HG02623 (cell line): ENCODE measurements around the gene RPTOR.

Experiments
- ATAC-seq: cut with Tn5 transposase; IDR thresholded peaks from one replicate; pipeline ENCODE4 v1.9.1; 2021; ENCODE audit warnings: moderate library complexity; ENCODE audit not compliant: unreplicated experiment

Gene RPTOR

GRCh38 chr17:80712606-80713005 is 168.0 kb downstream of the RPTOR start:
- ATAC-seq, result no peak

DNA sequence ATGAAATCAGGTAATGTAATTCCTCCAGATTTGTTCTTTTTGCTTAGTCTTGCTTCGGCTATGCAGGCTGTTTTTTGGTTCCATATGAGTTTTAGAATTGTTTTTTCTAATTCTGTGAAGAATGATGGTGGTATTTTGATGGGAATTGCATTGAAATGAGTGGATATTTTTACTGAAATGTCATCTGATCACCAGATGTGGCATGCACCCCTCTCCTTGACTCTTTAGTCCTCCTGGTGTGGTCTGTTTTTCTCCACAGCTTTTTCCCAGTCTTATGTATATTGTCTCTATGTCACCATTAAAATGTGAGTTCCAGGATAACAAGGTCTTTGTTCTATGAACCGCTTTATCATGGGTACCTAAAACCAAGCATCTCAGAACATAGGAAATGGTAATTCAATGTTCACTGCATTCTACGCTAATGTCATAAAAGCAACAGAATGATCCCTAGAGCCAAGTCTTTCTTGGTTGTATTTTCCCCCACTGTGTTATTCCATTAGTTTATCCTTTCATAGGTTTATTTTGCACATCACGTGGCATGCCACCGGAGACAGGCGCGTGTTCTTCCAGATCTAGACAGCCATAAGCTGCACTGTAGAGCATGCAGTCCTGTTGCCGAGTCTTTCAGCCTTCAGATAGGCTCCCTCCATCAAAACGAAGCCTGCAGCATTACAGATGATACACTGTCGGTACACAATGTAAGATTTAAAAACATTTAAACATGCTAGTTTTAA is 172.5 kb downstream of the RPTOR start:
- no peak for ATAC-seq

- ATAC-seq, result no peak
Measured at GRCh38 chr17:80717720-80718083, 173.1 kb downstream of the RPTOR start.

GRCh38 chr17:80718428-80718827 is 173.8 kb downstream of the RPTOR start:
- no peak for ATAC-seq

DNA sequence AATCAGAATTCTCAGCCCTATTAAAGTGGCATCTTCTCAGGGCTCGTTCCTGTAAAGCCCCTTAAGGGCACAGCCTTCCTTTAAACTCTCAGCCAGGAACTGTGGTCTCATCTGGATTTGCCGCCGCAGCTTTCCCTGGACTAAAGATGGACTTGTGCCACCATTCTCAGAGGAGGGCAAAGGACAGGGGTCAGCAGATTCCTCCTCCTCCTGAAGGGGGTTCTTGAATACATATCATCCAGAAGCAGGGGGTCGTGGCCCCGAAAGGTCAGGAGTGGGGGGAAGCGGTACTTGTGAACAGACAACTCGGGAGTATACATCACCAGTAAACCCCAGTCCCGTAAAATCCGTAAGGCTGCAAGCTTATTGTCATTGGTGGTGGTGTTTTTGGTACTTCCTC is 174.8 kb downstream of the RPTOR start:
- ATAC-seq, result no peak

DNA sequence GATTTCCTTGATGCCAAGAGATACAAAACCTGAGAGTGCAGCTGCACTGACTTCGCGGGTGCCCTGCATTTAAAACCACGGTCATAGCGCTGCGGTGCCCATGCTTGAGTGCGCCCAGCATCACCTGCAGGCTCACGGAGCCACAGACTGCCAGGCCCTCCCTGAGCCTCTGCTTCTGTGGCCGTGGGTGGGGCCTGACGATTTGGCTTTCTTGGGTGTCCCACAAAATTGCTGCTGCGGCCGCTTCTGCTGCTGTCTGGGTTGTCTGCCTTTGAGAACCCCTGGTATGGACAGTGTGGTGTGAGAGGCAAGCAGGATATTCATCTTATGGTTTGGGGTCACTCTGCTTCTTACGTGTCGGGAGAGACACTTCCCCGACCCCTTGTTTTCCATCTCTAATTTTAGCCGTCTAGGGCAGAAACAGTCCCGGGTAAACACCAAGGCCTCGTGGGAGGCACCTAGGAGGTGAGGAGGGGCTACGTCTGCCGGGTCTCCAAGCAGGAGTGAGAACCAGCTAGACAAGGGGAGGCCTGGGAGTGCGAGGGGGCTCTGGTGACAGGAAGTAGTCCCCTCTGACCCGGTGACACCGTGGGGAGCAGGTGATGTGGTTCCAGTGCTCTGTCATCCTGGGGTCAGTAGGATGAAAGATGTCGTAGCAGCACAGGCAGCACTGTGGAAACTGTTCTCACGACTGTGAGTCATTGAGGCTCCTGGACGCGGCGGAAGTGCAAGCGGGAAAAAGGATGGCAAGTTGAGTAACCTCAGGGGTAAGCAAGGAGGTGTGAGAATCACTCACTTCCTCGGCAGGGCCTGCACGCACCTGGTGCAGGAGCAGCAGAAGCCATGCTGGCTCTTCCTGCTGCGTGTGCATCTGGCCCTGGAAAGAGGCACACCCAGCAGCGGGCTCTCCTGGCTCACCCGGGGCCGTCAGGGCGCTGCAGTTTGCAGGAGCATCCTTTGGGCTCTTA is 176.3 kb downstream of the RPTOR start:
- no peak for ATAC-seq

GRCh38 chr17:80722661-80723060 is 178.0 kb downstream of the RPTOR start:
- ATAC-seq, result no peak

DNA sequence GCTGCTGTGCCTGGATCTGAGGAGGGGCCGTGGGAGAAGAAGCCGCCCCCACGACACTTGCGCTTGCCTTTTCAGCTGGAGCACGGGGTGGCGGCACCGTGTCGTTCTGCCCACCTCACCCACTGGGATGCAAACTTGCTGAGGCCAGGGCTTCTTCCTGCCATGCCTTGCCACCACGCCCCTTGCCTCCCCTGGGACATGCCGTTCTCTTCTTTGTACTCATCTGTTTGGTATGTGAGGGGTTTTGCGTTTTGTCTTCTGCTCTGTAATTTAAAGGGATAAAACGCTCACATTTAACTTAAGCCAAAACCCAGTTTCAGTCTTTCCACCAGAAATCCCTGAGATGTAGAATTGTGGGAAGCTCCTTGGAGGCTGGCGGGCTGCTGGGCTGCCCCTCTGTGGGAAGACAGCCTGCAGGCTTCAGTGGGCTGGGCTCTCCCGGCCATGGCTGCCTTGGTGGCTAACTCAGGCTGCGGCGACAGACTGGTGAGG is 180.2 kb downstream of the RPTOR start:
- no peak for ATAC-seq

- no peak for ATAC-seq
Measured at GRCh38 chr17:80725517-80725916, 180.9 kb downstream of the RPTOR start.

GRCh38 chr17:80726558-80727408 is 182.1 kb downstream of the RPTOR start:
- ATAC-seq, result no peak

GRCh38 chr17:80727409-80727755 is 182.7 kb downstream of the RPTOR start:
- no peak for ATAC-seq

DNA sequence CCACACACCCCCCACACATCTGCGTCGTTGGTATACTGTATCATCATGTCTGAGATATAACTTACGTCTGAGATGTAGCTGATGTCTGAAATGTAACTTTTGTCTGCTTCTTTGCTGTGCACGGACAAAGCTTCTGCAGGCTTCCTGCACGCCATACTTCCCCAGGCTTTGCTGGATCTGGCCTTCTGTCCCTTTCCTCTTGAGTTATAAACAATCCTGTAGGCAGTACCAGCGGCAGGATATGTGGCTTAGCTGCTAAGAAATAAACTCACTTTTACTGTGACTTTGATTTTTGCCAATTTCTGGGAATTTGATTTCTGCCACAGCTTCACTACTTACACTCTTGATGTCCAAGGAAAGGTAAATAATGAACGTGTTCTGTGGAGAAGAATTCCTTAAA is 184.4 kb downstream of the RPTOR start:
- ATAC-seq, result no peak

GRCh38 chr17:80729761-80730160 is 185.1 kb downstream of the RPTOR start:
- no peak for ATAC-seq

GRCh38 chr17:80730739-80731138 is 186.1 kb downstream of the RPTOR start:
- ATAC-seq, result no peak

DNA sequence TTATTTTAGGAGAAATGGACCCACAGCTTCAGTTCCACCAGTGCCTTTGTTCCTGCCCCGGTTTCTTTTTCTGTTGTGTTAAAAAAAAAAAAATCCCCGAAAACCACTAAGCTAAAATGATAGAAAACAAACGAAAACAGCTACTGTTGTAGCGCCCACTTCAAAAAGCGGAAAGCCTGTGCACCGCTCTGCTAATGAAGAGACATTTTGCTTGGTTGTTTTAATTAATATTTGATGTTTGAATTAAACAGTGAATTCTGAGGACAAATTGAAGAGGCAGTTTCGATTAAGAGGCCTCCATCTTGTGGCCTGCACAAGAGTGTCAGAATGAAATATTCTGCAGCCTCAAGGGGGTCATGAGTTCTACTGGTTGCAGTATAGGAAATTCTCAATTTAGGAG is 186.7 kb downstream of the RPTOR start:
- no peak for ATAC-seq

GRCh38 chr17:80732268-80732667 is 187.6 kb downstream of the RPTOR start:
- no peak for ATAC-seq

DNA sequence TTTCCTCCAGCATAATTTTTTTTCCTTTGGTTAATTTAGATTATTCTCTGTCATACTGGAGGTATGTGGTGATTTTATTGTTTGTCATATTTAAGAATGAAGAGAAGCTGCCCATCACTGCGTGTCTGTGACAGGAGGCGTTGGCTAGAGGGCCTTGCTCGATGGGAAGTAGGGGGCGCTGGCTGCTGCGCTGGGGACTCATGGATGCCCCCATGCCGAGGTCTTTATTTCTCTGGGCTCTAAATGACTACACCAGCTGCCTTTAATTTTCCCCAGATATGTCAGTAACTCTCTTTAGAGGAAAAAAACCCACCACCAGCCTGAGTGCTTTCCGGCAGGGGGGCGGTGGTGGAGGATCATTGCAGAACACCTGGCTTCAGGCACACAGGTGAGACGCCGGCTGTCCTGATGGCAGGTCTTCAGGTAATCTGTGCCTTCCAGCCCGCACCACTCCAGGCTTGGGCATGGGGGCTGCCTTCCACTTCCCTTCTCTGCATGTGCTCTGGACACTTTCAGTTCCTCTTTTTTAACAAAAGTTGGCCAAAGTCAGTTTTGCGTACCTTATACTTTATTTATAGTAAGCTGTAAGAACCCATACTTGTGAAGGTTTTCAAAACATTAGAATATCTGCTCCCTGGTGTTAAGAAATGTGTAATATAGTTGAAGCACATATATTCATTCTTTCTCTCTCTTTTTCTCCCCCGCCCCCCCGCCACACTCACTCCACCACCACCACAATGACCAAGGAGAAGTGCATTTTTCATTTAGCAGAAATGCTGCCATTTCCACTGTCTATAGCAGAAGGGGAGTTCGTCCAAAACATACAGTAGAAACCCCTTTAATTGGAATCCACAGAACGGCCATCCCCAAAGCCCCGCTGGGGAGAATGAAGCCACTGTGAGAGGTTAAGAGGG is 192.7 kb downstream of the RPTOR start:
- ATAC-seq, result peak; percentile 51

GRCh38 chr17:80738020-80738808 is 193.6 kb downstream of the RPTOR start:
- ATAC-seq, result no peak

GRCh38 chr17:80738987-80739730 is 194.5 kb downstream of the RPTOR start:
- ATAC-seq, result no peak
